Activated CD4-positive, alpha-beta T cell treated with anti-CD3 and anti-CD28 coated beads for 48 hours (primary cell): ENCODE results near the gene ANKRD33.

Experiments used
- DNase-seq: peaks from one replicate; pipeline ENCODE4 v3.0.0-alpha.2; 2020

ANKRD33 gene

GRCh38 chr12:51905471-51906429, 17.8 kb downstream of the ANKRD33 start:
- no peak for DNase-seq

- no peak for DNase-seq
These were observed 18.7 kb downstream of the ANKRD33 start for GRCh38 chr12:51906430-51907082.

- no peak for DNase-seq
These were observed 19.4 kb downstream of the ANKRD33 start, which contains the start of gene ACVRL1 for GRCh38 chr12:51907083-51907855. Gene ACVRL1, plus strand, starts transcription at chr12:51907504. Its CDS starts 4,971 bp downstream, at chr12:51912475.

- DNase-seq: no peak
These were observed 20.0 kb downstream of the ANKRD33 start for GRCh38 chr12:51907856-51908425.

GRCh38 chr12:51908876-51909592, 21.1 kb downstream of the ANKRD33 start:
- no peak for DNase-seq

GRCh38 chr12:51910168-51910567, 22.3 kb downstream of the ANKRD33 start:
- no peak for DNase-seq

- DNase-seq: no peak
These were observed 22.8 kb downstream of the ANKRD33 start for GRCh38 chr12:51910691-51911090.

GRCh38 chr12:51911307-51911706, 23.4 kb downstream of the ANKRD33 start:
- DNase-seq: no peak

- no peak for DNase-seq
These were observed 24.1 kb downstream of the ANKRD33 start for GRCh38 chr12:51911788-51912711.

- no peak for DNase-seq
These were observed 25.4 kb downstream of the ANKRD33 start for GRCh38 chr12:51913071-51914033.

GRCh38 chr12:51914034-51914923, 26.4 kb downstream of the ANKRD33 start:
- no peak for DNase-seq

GRCh38 chr12:51915003-51915625, 27.2 kb downstream of the ANKRD33 start:
- no peak for DNase-seq

- DNase-seq: no peak
These were observed 28.0 kb downstream of the ANKRD33 start for GRCh38 chr12:51915951-51916350.

GRCh38 chr12:51917041-51917590, 29.2 kb downstream of the ANKRD33 start:
- DNase-seq: no peak

- DNase-seq: no peak
These were observed 30.0 kb downstream of the ANKRD33 start for GRCh38 chr12:51917746-51918453.

- no peak for DNase-seq
These were observed 32.1 kb downstream of the ANKRD33 start for GRCh38 chr12:51920046-51920445.
